ENCODE data around the gene GATM.
"Not testable (repeated sequence)": the region's sequence is repeated elsewhere in the genome, so short reads cannot be mapped to it uniquely, and the experiment has no call there.

The GATM gene

GRCh38 chr15:45354711-45355110 is 23.6 kb downstream of the GATM start:
- DNase-seq (ENCODE audit: low read depth): no peak

GRCh38 chr15:45351227-45351626 is 27.1 kb downstream of the GATM start:
- DNase-seq (ENCODE audit: low read depth): no peak

GRCh38 chr15:45349623-45350022 is 28.7 kb downstream of the GATM start:
- DNase-seq (ENCODE audit: low read depth): no peak

GRCh38 chr15:45347989-45348388 is 30.4 kb downstream of the GATM start:
- no peak for DNase-seq (ENCODE audit: low read depth)

- no peak for DNase-seq (ENCODE audit: low read depth)
Measured at GRCh38 chr15:45347033-45347432, 31.3 kb downstream of the GATM start.

GRCh38 chr15:45346381-45346780 is 32.0 kb downstream of the GATM start:
- no peak for DNase-seq (ENCODE audit: low read depth)

- DNase-seq (ENCODE audit: low read depth): no peak
Measured at GRCh38 chr15:45343258-45343860, 35.0 kb downstream of the GATM start.

GRCh38 chr15:45341790-45342189 is 36.6 kb downstream of the GATM start:
- no peak for DNase-seq (ENCODE audit: low read depth)

GRCh38 chr15:45340429-45340828 is 37.9 kb downstream of the GATM start:
- no peak for DNase-seq (ENCODE audit: low read depth)

- no peak for DNase-seq (ENCODE audit: low read depth)
Measured at GRCh38 chr15:45338417-45338816, 39.9 kb downstream of the GATM start.

- DNase-seq (ENCODE audit: low read depth): no peak
Measured at GRCh38 chr15:45337224-45337623, 41.1 kb downstream of the GATM start.

GRCh38 chr15:45333550-45333949 is 44.8 kb downstream of the GATM start:
- no peak for DNase-seq (ENCODE audit: low read depth)

GRCh38 chr15:45332694-45333093 is 45.6 kb downstream of the GATM start:
- no peak for DNase-seq (ENCODE audit: low read depth)

GRCh38 chr15:45331972-45332371 is 46.4 kb downstream of the GATM start:
- DNase-seq (ENCODE audit: low read depth): no peak

- DNase-seq (ENCODE audit: low read depth): no peak
Measured at GRCh38 chr15:45328663-45329062, 49.7 kb downstream of the GATM start.

GRCh38 chr15:45326741-45327140 is 51.6 kb downstream of the GATM start:
- DNase-seq (ENCODE audit: low read depth): no peak

- no peak for DNase-seq (ENCODE audit: low read depth)
Measured at GRCh38 chr15:45326280-45326679, 52.1 kb downstream of the GATM start.

GRCh38 chr15:45320581-45321205 is 57.7 kb downstream of the GATM start:
- DNase-seq (ENCODE audit: low read depth): no peak

GRCh38 chr15:45319472-45320214 is 58.7 kb downstream of the GATM start:
- DNase-seq (ENCODE audit: low read depth): no peak

GRCh38 chr15:45314960-45315359 is 63.4 kb downstream of the GATM start:
- DNase-seq (ENCODE audit: low read depth): no peak

- not testable (repeated sequence) for DNase-seq (ENCODE audit: low read depth)
Measured at GRCh38 chr15:45314117-45314516, 64.2 kb downstream of the GATM start.
